T1000 (cell line): ENCODE measurements around the gene MUC5B.

ENCODE experiments used
- DNase-seq: peaks from one replicate; lab custom pipeline; 2025; ENCODE audit warnings: mixed read lengths; lab: John Stamatoyannopoulos, UW

Gene MUC5B

GRCh38 chr11:1221848-1222311, 986 bp upstream of the MUC5B start:
- DNase-seq, result no peak

DNA sequence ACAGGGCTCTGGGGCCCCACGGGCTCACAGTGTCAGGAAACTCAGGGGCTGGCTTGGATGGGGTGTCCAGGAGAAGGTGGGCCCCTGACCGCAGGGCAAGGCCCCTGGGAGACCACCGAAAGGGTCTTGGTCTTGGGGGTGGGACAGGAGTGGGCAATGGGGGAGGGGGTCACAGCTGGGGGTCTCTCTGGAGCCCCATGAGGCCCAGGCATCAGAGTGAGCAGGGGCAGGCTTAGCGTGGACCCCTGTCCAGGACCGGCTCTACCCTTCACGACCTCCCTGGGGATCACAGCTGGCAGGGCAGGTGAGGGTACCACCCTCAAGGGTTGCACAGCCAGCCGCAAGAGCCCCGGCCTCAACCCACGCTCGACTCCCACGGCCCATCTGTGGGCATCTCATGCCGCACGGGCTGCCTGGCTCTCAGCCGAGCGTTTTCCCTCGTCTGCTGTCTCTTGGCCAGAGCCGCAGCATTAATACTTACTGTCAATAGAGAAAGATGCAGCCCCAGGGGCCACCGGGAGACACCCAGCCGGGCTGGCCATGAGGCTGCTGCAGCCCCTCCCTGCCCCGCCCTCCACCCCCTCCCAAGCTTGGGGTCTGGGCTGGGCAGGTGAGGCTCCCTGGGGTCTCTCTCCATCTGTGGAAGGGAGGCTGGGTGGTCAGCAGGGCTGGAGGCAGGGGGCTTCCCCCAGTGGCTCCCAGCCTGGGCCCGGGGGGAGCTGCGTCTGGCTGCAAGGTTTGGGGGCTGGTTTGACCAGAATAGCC, 662 bp downstream of the MUC5B start:
- DNase-seq, result no peak

GRCh38 chr11:1224111-1224490, 1.2 kb downstream of the MUC5B start:
- DNase-seq, result no peak

DNA sequence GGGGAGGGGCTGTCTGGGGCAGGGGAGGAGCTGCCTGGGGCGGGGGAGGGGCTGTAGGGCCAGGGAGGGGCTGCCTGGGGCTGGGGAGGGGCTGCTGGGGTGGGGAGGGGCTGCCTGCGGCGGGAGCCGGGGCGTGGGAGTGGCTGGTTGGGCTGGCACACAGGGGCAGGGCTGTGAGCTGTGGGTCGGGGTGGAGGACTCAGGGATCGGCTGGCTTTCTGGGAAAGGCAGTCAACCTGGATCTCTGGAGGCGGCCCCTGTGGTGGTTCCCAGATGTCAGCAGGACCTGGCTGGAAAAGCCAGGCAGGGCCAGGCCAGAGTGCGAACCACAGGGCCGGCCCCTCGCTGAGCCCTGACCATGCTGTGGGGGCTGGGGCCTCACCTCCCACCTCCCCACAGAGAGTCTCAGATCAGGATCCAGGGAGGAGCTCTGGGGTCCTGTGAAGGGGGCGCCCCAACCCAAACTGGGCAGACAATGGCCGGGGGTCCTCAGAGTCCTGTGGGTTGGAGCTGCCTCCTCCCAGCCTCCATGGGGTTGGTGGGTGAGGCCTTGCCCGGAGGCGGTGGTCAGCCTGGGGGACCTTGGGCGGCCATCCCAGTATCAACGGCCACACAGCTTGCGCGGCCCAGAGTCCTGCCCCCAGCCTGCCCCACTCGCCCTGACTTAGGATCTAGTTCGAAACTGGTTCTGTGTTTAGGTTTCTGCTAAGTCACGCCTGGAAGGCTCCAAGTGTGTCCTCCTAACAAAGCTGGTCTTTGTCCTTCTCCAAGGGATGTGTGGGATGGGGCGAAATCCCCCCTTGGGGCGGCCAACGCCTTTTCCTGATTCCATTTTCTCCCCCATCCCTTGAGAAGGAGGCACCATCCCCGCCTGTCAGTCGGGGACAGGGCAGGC, 1.9 kb downstream of the MUC5B start:
- DNase-seq, result no peak

GRCh38 chr11:1225386-1226225, 2.7 kb downstream of the MUC5B start:
- DNase-seq, result no peak

- DNase-seq, result no peak
Measured at GRCh38 chr11:1226226-1226985, 3.5 kb downstream of the MUC5B start.

DNA sequence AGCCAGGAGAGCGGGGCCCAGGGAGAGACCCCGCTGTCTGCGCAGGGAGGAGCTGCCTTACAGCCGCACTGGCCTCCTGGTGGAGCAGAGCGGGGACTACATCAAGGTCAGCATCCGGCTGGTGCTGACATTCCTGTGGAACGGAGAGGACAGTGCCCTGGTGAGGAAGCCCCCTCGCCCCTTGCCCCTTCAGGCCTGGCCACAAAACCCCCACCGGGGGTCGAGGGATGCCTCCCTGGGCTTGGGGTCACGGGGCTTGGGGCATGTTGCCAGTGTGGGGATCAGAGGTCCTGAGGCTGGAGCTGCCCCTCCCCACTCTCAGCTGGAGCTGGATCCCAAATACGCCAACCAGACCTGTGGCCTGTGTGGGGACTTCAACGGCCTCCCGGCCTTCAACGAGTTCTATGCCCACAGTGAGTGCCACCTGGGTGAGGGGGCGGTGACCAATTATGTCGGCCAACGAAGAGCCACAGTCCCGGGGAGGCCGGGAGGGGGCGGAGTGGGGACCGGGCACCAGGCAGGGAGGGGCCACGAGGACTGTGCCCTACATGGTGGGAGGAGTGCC, 4.2 kb downstream of the MUC5B start:
- DNase-seq, result no peak

GRCh38 chr11:1227551-1228100, 4.8 kb downstream of the MUC5B start:
- no peak for DNase-seq

- DNase-seq, result no peak
Measured at GRCh38 chr11:1228101-1228821, 5.4 kb downstream of the MUC5B start.

DNA sequence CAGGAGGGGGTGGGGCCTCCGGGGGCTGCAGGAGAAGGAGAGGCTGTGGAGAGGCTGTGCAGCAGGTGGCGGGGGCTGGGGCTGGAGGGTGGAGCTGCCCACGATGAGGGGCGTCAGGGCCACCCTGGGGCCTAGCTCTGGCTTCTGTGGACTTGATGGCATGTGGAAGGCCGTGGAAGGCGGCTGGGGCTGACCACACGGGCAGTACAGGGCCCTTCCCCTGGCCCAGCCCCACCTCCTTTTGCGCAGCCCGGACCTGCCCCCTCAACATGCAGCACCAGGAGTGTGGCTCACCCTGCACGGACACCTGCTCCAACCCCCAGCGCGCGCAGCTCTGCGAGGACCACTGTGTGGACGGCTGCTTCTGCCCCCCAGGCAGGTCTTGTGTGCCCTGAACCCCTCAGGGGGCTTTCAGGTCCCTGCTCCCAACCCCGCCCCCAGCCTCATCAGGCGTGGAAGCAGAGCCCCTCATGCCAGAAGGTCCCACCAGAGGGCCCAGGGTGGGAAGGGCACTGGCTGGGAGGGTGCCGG, 6.1 kb downstream of the MUC5B start:
- no peak for DNase-seq

DNA sequence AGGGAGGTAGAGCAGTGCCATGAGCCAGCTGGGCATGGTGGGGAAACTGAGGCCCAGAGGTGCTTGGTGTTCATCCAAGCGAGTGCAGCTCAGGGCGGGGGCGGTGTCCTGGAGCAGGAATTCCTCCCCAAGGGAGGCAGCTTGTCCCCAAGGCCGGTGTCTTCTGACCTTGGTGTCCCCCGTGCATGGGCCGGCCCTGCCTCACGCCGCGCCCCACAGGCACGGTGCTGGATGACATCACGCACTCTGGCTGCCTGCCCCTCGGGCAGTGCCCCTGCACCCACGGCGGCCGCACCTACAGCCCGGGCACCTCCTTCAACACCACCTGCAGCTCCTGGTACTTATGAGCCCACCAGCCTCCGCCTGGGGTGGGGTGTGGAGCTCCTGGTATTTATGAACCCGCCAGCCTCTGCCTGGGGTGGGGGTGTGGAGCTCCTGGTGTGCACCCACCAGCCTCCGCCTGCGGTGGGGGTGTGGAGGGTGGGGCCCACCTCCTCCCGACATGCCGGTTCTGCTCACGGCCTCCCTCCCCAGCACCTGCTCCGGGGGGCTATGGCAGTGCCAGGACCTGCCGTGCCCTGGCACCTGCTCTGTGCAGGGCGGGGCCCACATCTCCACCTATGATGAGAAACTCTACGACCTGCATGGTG, 6.7 kb downstream of the MUC5B start:
- DNase-seq, result no peak

GRCh38 chr11:1230121-1230455, 7.2 kb downstream of the MUC5B start:
- no peak for DNase-seq

DNA sequence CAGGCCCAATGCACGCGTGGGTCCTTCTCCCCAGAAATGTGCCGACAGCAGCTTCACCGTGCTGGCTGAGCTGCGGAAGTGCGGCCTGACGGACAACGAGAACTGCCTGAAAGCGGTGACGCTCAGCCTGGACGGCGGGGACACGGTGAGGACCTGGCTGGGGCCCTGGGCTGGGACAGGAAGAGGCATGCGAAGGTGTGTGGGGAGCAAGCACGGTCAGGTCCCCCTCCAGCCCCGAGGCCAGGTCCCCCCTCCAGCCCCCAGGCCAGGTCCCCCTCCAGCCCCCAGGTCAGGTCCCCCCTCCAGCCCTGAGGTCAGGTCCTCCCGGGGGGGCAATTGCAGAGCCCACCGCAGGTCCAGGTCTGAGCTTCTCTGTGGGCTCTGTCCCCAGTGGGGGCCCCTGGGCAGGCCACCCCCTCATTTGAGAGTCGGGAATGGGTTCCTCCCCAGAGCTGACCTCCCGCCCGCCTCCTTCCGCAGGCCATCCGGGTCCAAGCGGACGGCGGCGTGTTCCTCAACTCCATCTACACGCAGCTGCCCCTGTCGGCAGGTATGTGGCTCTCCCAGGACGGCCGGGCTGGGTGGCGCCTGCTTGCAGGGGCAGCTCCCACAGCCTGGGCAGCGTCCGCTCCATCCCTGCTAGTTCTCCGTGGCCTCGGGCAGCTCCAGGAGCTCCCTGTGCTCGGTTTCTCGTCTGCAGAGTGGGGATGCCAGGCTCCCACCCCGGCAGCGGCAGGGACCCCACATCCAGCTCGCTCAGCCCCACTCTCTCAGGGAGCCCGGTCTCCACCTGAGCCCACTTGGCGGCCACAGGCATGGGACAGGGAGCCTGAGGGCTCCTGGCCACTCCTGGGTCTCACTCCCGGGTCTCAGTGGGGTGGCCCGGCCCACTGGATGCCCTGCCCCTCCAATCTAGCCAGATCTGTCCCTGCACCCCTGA, 7.9 kb downstream of the MUC5B start:
- DNase-seq, result no peak

GRCh38 chr11:1231396-1232020, 8.6 kb downstream of the MUC5B start:
- DNase-seq, result no peak

GRCh38 chr11:1232021-1232882, 9.4 kb downstream of the MUC5B start:
- no peak for DNase-seq

DNA sequence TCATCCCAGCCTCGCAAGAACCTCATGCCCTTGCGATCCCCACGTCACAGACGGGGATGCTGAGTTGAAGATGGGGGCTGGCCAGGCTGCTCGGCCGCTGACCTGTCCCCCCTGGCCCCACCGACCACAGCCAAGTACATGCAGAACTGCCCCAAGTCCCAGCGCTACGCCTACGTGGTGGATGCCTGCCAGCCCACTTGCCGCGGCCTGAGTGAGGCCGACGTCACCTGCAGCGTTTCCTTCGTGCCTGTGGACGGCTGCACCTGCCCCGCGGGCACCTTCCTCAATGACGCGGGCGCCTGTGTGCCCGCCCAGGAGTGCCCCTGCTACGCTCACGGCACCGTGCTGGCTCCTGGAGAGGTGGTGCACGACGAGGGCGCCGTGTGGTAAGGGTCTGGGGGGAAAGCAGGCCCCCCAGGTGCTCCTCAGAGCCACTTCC, 10.0 kb downstream of the MUC5B start:
- DNase-seq, result no peak
